HG02970 (cell line): ENCODE measurements around the gene ABCC5.
A peak's percentile ranks its signal among the peaks of the same experiment; 100 is the strongest.
"Not testable (repeated sequence)": the region's sequence is repeated elsewhere in the genome, so short reads cannot be mapped to it uniquely, and the experiment has no call there.

Experiments used
- ATAC-seq: cut with Tn5 transposase; IDR thresholded peaks from one replicate; pipeline ENCODE4 v1.9.1; 2021; ENCODE audit warnings: mild to moderate bottlenecking, moderate library complexity, moderate number of reproducible peaks; ENCODE audit not compliant: unreplicated experiment, low FRiP score

Gene ABCC5

GRCh38 chr3:183904833-183905780, 112.6 kb downstream of the ABCC5 start:
- ATAC-seq: no peak

- ATAC-seq: no peak
These were observed 119.7 kb downstream of the ABCC5 start for GRCh38 chr3:183898028-183898431.

- no peak for ATAC-seq
These were observed 120.1 kb downstream of the ABCC5 start for GRCh38 chr3:183897606-183898005.

GRCh38 chr3:183896610-183897009, 121.1 kb downstream of the ABCC5 start:
- no peak for ATAC-seq

- ATAC-seq: no peak
These were observed 121.5 kb downstream of the ABCC5 start for GRCh38 chr3:183896184-183896583.

GRCh38 chr3:183895774-183896173, 121.9 kb downstream of the ABCC5 start:
- ATAC-seq: no peak

GRCh38 chr3:183895296-183895695, 122.4 kb downstream of the ABCC5 start:
- no peak for ATAC-seq

GRCh38 chr3:183892610-183893214, 125.0 kb downstream of the ABCC5 start:
- ATAC-seq: no peak

- ATAC-seq: no peak
These were observed 131.9 kb downstream of the ABCC5 start for GRCh38 chr3:183885766-183886165.

- peak; percentile 98 for ATAC-seq
These were observed 133.0 kb downstream of the ABCC5 start, which contains the start of gene PARL for GRCh38 chr3:183884427-183885296. Gene PARL (minus strand): TSS chr3:183884880. CDS start chr3:183884846, 34 bp downstream.

- ATAC-seq: no peak
These were observed 133.6 kb downstream of the ABCC5 start for GRCh38 chr3:183884097-183884426.

- no peak for ATAC-seq
These were observed 134.2 kb downstream of the ABCC5 start for GRCh38 chr3:183883291-183884096.

GRCh38 chr3:183880121-183880520, 137.6 kb downstream of the ABCC5 start:
- ATAC-seq: no peak

- ATAC-seq: no peak
These were observed 138.4 kb downstream of the ABCC5 start for GRCh38 chr3:183879243-183879642.

- no peak for ATAC-seq
These were observed 139.6 kb downstream of the ABCC5 start for GRCh38 chr3:183878071-183878470.

- not testable (repeated sequence) for ATAC-seq
These were observed 140.5 kb downstream of the ABCC5 start for GRCh38 chr3:183877227-183877626.

- no peak for ATAC-seq
These were observed 142.3 kb downstream of the ABCC5 start for GRCh38 chr3:183875411-183875810.

- ATAC-seq: no peak
These were observed 143.8 kb downstream of the ABCC5 start for GRCh38 chr3:183873914-183874313.

GRCh38 chr3:183871541-183871940, 146.1 kb downstream of the ABCC5 start:
- no peak for ATAC-seq

- ATAC-seq: no peak
These were observed 147.1 kb downstream of the ABCC5 start for GRCh38 chr3:183870563-183870962.
